D721Med (cell line): ENCODE measurements around the gene NEO1.

Source experiments
- DNase-seq: peaks from one replicate; pipeline ENCODE4 v3.0.0; 2011; ENCODE audit warnings: low spot score; ENCODE audit not compliant: insufficient read length
- FAIRE-seq: peaks from 2 replicates; lab custom pipeline; 2011; peaks lifted over from hg19 to GRCh38; lab: Jason Lieb, UNC
- CTCF ChIP-seq: IDR thresholded peaks from 2 replicates; pipeline ENCODE4 v1.5.1; 2012; ENCODE audit warnings: mild to moderate bottlenecking, control low read depth; ENCODE audit not compliant: insufficient read depth; ENCODE audit errors: missing control alignments

NEO1 gene

GRCh38 chr15:73134196-73134595, 81.9 kb downstream of the NEO1 start:
- no peak for TF ChIP-seq CTCF
- FAIRE-seq, result no peak
- DNase-seq, result no peak

GRCh38 chr15:73139041-73139743, 86.9 kb downstream of the NEO1 start:
- FAIRE-seq, result no peak
- no peak for TF ChIP-seq CTCF
- no peak for DNase-seq

GRCh38 chr15:73139744-73140553, 87.7 kb downstream of the NEO1 start:
- FAIRE-seq (no peak), DNase-seq (no peak)
- TF ChIP-seq CTCF, result no peak

GRCh38 chr15:73141216-73141900, 89.1 kb downstream of the NEO1 start:
- DNase-seq (no peak), FAIRE-seq (no peak)
- TF ChIP-seq CTCF, result no peak

- no peak for DNase-seq
- FAIRE-seq, result no peak
- TF ChIP-seq CTCF, result no peak
Observed at GRCh38 chr15:73142802-73143762, 90.8 kb downstream of the NEO1 start.

- FAIRE-seq, result no peak
- TF ChIP-seq CTCF, result no peak
Observed at GRCh38 chr15:73143763-73144155, 91.5 kb downstream of the NEO1 start.

More at GRCh38 chr15:73143763-73144155, 91.5 kb downstream of the NEO1 start:
- DNase-seq, result no peak
